ENCODE results near the gene DSP. TPM values are rescaled to one million over a fixed set of nuclear protein-coding genes. Genes with fewer than 3 reads are reported as not detected.

DSP gene
- total RNA-seq, 1 experiment from 2014 or later, result 109 TPM

DNA sequence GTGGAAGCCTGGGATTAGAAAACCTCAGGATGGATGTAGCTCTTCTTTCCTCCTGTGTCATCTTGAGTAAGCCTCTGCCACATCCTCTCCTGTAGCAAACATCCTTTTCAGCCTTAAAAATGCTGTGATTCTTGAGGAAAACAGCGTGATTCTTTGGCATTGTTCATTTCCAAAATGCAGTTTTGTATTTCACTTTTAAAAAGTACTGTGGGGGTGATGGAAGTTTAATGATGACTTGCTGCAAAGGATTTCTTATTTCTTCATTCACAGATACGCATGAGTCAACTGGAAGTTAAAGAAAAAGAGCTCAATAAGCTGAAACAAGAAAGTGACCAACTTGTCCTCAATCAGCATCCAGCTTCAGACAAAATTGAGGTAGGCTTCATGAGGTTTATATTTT is 24.6 kb downstream of the DSP start:
- intact Hi-C loops (cut with micrococcal nuclease; ENCODE audit: unreplicated experiment), result no loop called here
- Histone ChIP-seq H3K36me3 (ENCODE audit: low read depth) (no peaks in the 10 kb centered on the region; the same call in 1 of the 2 replicates), H3K4me3 (no peak overlapping the region), H3K27ac (no peak overlapping the region), H3K4me2 (no peak overlapping the region), H3F3A (ENCODE audit: insufficient read depth, low read depth) (no peaks in the 10 kb centered on the region), H3K27me3 (ENCODE audit: insufficient read depth, low read depth) (no peaks in the 10 kb centered on the region), H2AFZ (no peak overlapping the region), H3K9me2 (ENCODE audit: insufficient read depth) (no peaks in the 10 kb centered on the region), H3K4me1 (replicated peaks; ENCODE audit: insufficient read depth) (no peaks in the 10 kb centered on the region), H3K9me3 (ENCODE audit: insufficient read depth, low read depth) (no peaks in the 10 kb centered on the region), H3K79me2 (ENCODE audit: low read depth) (no peaks in the 10 kb centered on the region), H4K20me1 (ENCODE audit: insufficient read depth) (no peaks in the 10 kb centered on the region)
- no peak for TF ChIP-seq EZH2 (IDR thresholded peaks at IDR 0.05; ENCODE audit: low read depth)
- TF ChIP-seq CTCF (conservative IDR thresholded peaks at IDR 0.05), result no peak
- BruUV-seq (replicated peaks), result no TSS peak
- no peak for DNase-seq
- CTCF ChIA-PET, result interaction anchor here (1.5 kb wide), 1 partner anchor 291 kb away, joined by 12 read pairs; no protein-coding TSS in a partner anchor
- POLR2A ChIA-PET (ENCODE audit: unreplicated experiment), result no interaction called here

DNA sequence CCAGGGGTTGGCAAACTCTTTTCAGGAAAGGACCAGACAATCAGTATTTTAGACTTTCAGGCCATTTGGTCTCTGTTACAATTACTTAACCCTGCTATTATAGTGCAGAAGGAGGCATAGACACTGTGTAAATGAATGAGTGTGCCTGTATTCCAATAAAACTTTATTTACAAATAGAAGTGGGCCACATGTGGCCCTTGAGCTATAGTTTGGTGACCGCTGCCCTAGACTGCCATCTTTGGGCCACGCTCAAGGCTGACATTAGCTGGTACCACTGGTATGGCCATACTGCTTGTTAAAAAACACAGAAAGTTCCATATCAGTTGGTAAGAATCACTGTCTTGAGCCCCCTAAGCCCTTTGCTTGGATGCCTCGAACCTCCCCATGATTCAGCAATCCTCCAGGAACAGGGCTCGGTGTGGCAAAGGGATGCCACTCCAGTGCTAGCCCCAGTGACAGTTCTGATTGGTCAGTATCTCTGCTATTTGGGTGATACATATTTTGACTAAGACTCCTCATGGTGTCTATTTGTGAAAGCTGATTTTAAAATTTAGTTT is 25.2 kb downstream of the DSP start:
- no peaks in the 10 kb centered on the region for H3K4me1 ChIP-seq (replicated peaks; ENCODE audit: insufficient read depth)
- intact Hi-C loops (cut with micrococcal nuclease; ENCODE audit: unreplicated experiment), result no loop called here

DNA sequence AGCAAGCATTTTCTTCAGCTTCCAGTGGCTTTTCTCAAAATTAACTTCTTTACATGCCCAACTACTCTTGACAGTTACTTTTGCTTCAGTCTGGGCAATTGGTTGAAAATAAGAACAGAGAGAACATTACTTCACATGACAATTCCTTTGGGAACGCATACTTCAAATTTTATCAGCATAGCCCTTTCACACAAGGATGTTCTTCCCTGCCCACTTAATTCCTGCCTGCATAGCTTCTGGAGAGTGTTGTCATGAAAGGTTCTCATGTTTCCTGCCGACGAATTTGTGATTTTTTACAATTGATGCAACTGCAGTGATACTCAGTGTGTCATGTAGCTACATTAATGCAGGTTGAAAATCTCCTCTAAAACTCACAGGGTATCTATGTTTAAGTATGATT is 26.6 kb downstream of the DSP start:
- BruUV-seq (replicated peaks), result no TSS peak
- TF ChIP-seq CTCF (conservative IDR thresholded peaks at IDR 0.05), result no peak
- no peak for TF ChIP-seq EZH2 (IDR thresholded peaks at IDR 0.05; ENCODE audit: low read depth)

More for the DNA sequence above, 25.2 kb downstream of the DSP start:
- no peaks in the 10 kb centered on the region for H3K79me2 ChIP-seq (ENCODE audit: low read depth)
- no peak overlapping the region for H3K27ac ChIP-seq
- BruUV-seq (replicated peaks), result no TSS peak
- H3K4me3 ChIP-seq, result no peak overlapping the region
- ChIA-PET POLR2A (ENCODE audit: unreplicated experiment) (interaction anchor here (0.7 kb wide), 1 partner anchor 222 kb away, joined by 4 read pairs; no protein-coding TSS in a partner anchor), CTCF (interaction anchor here (0.6 to 1.5 kb wide), 3 partner anchors 144 to 291 kb away, joined by 3 to 12 read pairs (median 7); no protein-coding TSS in a partner anchor)
- H2AFZ ChIP-seq, result no peak overlapping the region
- H4K20me1 ChIP-seq (ENCODE audit: insufficient read depth), result no peaks in the 10 kb centered on the region
- no peak for DNase-seq
- no peaks in the 10 kb centered on the region for H3K9me2 ChIP-seq (ENCODE audit: insufficient read depth)
- H3K36me3 ChIP-seq (ENCODE audit: low read depth), result no peaks in the 10 kb centered on the region; the same call in 1 of the 2 replicates
- H3K4me2 ChIP-seq, result no peak overlapping the region
- TF ChIP-seq CTCF (conservative IDR thresholded peaks at IDR 0.05), result no peak
- TF ChIP-seq EZH2 (IDR thresholded peaks at IDR 0.05; ENCODE audit: low read depth), result no peak
- no peaks in the 10 kb centered on the region for H3K9me3 ChIP-seq (ENCODE audit: insufficient read depth, low read depth)
- no peaks in the 10 kb centered on the region for H3K27me3 ChIP-seq (ENCODE audit: insufficient read depth, low read depth)
- H3F3A ChIP-seq (ENCODE audit: insufficient read depth, low read depth), result no peaks in the 10 kb centered on the region

More for the DNA sequence above, 26.6 kb downstream of the DSP start:
- intact Hi-C loops (cut with micrococcal nuclease; ENCODE audit: unreplicated experiment), result no loop called here
- Histone ChIP-seq H3K4me1 (replicated peaks; ENCODE audit: insufficient read depth) (no peaks in the 10 kb centered on the region), H3K36me3 (ENCODE audit: low read depth) (no peaks in the 10 kb centered on the region; the same call in 1 of the 2 replicates), H3K9me3 (ENCODE audit: insufficient read depth, low read depth) (no peaks in the 10 kb centered on the region), H3K27ac (no peak overlapping the region), H2AFZ (no peak overlapping the region), H3F3A (ENCODE audit: insufficient read depth, low read depth) (no peaks in the 10 kb centered on the region), H4K20me1 (ENCODE audit: insufficient read depth) (no peaks in the 10 kb centered on the region), H3K4me3 (no peak overlapping the region), H3K9me2 (ENCODE audit: insufficient read depth) (no peaks in the 10 kb centered on the region), H3K4me2 (no peak overlapping the region), H3K27me3 (ENCODE audit: insufficient read depth, low read depth) (no peaks in the 10 kb centered on the region), H3K79me2 (ENCODE audit: low read depth) (no peaks in the 10 kb centered on the region)
- ChIA-PET CTCF (no interaction called here), POLR2A (ENCODE audit: unreplicated experiment) (no interaction called here)
- DNase-seq, result no peak
